ENCODE results near the gene GLYR1.
"Not testable (repeated sequence)": the region's sequence is repeated elsewhere in the genome, so short reads cannot be mapped to it uniquely, and the experiment has no call there.

Gene GLYR1

DNA sequence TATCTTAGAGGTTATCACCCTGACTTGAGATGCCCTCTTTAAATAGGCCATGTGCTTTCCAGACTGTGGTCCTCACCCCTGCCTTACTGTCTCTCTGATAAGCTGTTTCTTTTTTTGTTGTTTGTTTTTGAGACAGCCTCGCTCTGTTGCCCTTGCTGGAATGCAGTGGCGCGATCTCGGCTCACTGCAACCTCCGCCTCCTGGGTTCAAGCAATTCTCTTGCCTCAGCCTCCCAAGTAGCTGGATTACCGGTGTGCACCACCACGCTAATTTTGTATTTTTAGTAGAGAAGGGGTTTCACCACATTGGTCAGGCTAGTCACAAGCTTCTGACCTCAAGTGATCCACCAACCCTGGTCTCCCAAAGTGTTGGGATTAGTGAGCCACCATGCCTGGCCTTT, 58.2 kb downstream of the GLYR1 start:
- TF ChIP-seq, protein P1, sequence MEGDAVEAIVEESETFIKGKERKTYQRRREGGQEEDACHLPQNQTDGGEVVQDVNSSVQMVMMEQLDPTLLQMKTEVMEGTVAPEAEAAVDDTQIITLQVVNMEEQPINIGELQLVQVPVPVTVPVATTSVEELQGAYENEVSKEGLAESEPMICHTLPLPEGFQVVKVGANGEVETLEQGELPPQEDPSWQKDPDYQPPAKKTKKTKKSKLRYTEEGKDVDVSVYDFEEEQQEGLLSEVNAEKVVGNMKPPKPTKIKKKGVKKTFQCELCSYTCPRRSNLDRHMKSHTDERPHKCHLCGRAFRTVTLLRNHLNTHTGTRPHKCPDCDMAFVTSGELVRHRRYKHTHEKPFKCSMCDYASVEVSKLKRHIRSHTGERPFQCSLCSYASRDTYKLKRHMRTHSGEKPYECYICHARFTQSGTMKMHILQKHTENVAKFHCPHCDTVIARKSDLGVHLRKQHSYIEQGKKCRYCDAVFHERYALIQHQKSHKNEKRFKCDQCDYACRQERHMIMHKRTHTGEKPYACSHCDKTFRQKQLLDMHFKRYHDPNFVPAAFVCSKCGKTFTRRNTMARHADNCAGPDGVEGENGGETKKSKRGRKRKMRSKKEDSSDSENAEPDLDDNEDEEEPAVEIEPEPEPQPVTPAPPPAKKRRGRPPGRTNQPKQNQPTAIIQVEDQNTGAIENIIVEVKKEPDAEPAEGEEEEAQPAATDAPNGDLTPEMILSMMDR (IDR thresholded peaks at IDR 0.05; ENCODE audit: low read depth, low read length): no peak
- no peak for DNase-seq (ENCODE audit: low read depth, low spot score)
- in situ Hi-C loops (cut with HindIII; ENCODE audit: low sequenced_read_pairs): no loop called here
- H3K4me3 ChIP-seq (ENCODE audit: low read depth, low read length): no peak overlapping the region

DNA sequence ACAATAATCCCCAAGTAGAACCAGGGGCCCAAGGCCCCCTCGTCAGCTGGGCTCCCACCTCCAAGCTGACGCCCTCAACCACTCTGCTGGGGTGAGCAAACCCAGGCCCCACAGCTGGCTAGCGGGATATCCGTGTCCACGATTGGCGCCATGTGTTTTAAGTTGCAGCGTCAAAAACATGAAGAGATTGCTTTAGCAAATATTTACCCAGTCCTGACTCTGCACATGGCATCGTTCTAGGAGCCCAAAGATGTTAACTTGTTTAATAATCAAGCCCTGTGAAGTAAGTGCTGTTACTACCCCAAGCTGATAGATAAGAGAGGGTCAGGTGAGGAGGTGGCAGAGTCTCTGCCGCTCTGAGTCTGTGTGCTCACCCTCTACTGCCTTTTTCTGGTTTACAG, 58.6 kb downstream of the GLYR1 start:
- in situ Hi-C loops (cut with HindIII; ENCODE audit: low sequenced_read_pairs): no loop called here
- no peak for DNase-seq (ENCODE audit: low read depth, low spot score)
- H3K4me3 ChIP-seq (ENCODE audit: low read depth, low read length): no peak overlapping the region
- TF ChIP-seq, protein P1 (IDR thresholded peaks at IDR 0.05; ENCODE audit: low read depth, low read length): no peak

- in situ Hi-C loops (cut with HindIII; ENCODE audit: low sequenced_read_pairs): no loop called here
- H3K4me3 ChIP-seq (ENCODE audit: low read depth, low read length): no peak within 1 kb of the TSS
- TF ChIP-seq, protein P1 (IDR thresholded peaks at IDR 0.05; ENCODE audit: low read depth, low read length): no peak
Observed at GRCh38 chr16:4787627-4788482, 59.2 kb downstream of the GLYR1 start, which contains the start of gene SEPTIN12. Gene SEPTIN12 (minus strand): TSS chr16:4788345. CDS start chr16:4787645, 700 bp downstream.

GRCh38 chr16:4787068-4787467, 60.0 kb downstream of the GLYR1 start:
- in situ Hi-C loops (cut with HindIII; ENCODE audit: low sequenced_read_pairs): no loop called here
- no peak for DNase-seq (ENCODE audit: low read depth, low spot score)
- no peak overlapping the region for H3K4me3 ChIP-seq (ENCODE audit: low read depth, low read length)
- TF ChIP-seq, protein P1 (IDR thresholded peaks at IDR 0.05; ENCODE audit: low read depth, low read length): no peak

More at GRCh38 chr16:4787627-4788482, 59.2 kb downstream of the GLYR1 start, which contains the start of gene SEPTIN12:
- DNase-seq (ENCODE audit: low read depth, low spot score): no peak

DNA sequence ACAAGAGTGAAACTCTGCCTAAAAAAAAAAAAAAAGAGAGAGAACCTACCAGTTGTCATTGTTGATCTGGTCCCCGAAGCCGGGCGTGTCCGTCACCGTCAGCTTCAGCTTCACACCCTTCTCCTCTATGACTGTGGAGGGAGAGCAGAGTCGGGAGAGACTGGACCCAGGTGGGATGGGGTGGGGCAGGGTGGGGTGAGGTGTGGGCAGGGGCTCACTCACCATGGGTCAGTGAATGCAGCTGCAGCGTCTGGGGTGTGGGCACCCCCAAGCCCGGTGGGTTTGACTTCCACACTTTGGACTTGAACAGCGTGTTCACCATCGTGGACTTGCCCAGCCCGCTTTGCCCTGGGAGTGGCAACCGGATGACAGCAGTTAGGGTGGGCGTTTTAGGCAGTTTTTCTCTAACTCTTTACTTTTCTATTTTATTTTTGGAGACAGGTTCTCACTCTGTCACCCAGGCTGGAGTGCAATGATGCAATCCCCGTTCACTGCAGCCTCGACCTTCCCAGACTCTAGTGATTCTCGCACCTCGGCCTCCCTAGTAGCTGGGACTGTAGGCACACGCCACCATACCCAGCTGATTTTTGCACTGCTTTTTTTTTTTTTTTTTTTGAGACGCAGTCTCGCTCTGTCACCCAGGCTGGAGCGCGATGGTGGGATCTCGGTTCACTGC, 61.2 kb downstream of the GLYR1 start:
- no peak overlapping the region for H3K4me3 ChIP-seq (ENCODE audit: low read depth, low read length)
- TF ChIP-seq, protein P1 (IDR thresholded peaks at IDR 0.05; ENCODE audit: low read depth, low read length): no peak
- in situ Hi-C loops (cut with HindIII; ENCODE audit: low sequenced_read_pairs): no loop called here
- DNase-seq (ENCODE audit: low read depth, low spot score): no peak

- H3K4me3 ChIP-seq (ENCODE audit: low read depth, low read length); DNase-seq (ENCODE audit: low read depth, low spot score); in situ Hi-C loops (cut with HindIII; ENCODE audit: low sequenced_read_pairs): not testable (repeated sequence)
Observed at GRCh38 chr16:4784444-4784987, 62.6 kb downstream of the GLYR1 start.

Measured in astrocyte of the spinal cord (primary cell).